Stimulated activated CD8-positive, alpha-beta memory T cell treated with anti-CD3 and anti-CD28 coated beads, Interleukin-2, amount 100 ng/mL, for 1 hour (primary cell): ENCODE measurements around the gene SMCHD1.
"Not testable (repeated sequence)": the region's sequence is repeated elsewhere in the genome, so short reads cannot be mapped to it uniquely, and the experiment has no call there.

Experiments
- DNase-seq, 2 donors: peaks; one replicate each; pipeline ENCODE4 v3.0.0-alpha.2; 2020; ENCODE audit warnings: low read depth in 2 of 2

SMCHD1 gene

GRCh38 chr18:2852460-2852859 is 196.9 kb downstream of the SMCHD1 start:
- DNase-seq: not testable (repeated sequence)

- DNase-seq: no peak
Measured at GRCh38 chr18:2853173-2853925, 197.8 kb downstream of the SMCHD1 start.

GRCh38 chr18:2853926-2854664 is 198.6 kb downstream of the SMCHD1 start:
- no peak for DNase-seq
